ENCODE measurements around the gene LRRC1.
"Not testable (repeated sequence)": the region's sequence is repeated elsewhere in the genome, so short reads cannot be mapped to it uniquely, and the experiment has no call there.

LRRC1 gene

GRCh38 chr6:53794720-53795339 lies at the start of gene LRRC1:
TSS of gene LRRC1 (plus strand) at chr6:53795005. CDS start at chr6:53795257, 252 bp downstream.
- DNase-seq (ENCODE audit: low read depth in 2 of 2): peak; percentile 68 to 82

- DNase-seq (ENCODE audit: low read depth in 2 of 2): no peak
These were observed 48.2 kb upstream of the LRRC1 start for GRCh38 chr6:53746442-53747103.

GRCh38 chr6:53750052-53750650 lies 44.7 kb upstream of the LRRC1 start:
- no peak for DNase-seq (ENCODE audit: low read depth in 2 of 2)

- no peak for DNase-seq (ENCODE audit: low read depth in 2 of 2)
These were observed 43.4 kb upstream of the LRRC1 start for GRCh38 chr6:53751417-53751816.

GRCh38 chr6:53752440-53752839 lies 42.4 kb upstream of the LRRC1 start:
- DNase-seq (ENCODE audit: low read depth in 2 of 2): no peak

GRCh38 chr6:53752856-53753255 lies 41.9 kb upstream of the LRRC1 start:
- DNase-seq (ENCODE audit: low read depth in 2 of 2): no peak

- DNase-seq (ENCODE audit: low read depth in 2 of 2): no peak
These were observed 40.5 kb upstream of the LRRC1 start for GRCh38 chr6:53754330-53754729.

- no peak for DNase-seq (ENCODE audit: low read depth in 2 of 2)
These were observed 38.4 kb upstream of the LRRC1 start for GRCh38 chr6:53756396-53756795.

- no peak for DNase-seq (ENCODE audit: low read depth in 2 of 2)
These were observed 36.3 kb upstream of the LRRC1 start for GRCh38 chr6:53758496-53758895.

- DNase-seq (ENCODE audit: low read depth in 2 of 2): no peak
These were observed 33.8 kb upstream of the LRRC1 start for GRCh38 chr6:53761036-53761435.

- DNase-seq (ENCODE audit: low read depth in 2 of 2): no peak
These were observed 29.5 kb upstream of the LRRC1 start for GRCh38 chr6:53765270-53765669.

- DNase-seq (ENCODE audit: low read depth in 2 of 2): no peak
These were observed 27.9 kb upstream of the LRRC1 start for GRCh38 chr6:53766930-53767329.

- no peak for DNase-seq (ENCODE audit: low read depth in 2 of 2)
These were observed 26.9 kb upstream of the LRRC1 start for GRCh38 chr6:53767941-53768340.

GRCh38 chr6:53768636-53769035 lies 26.2 kb upstream of the LRRC1 start:
- no peak for DNase-seq (ENCODE audit: low read depth in 2 of 2)

GRCh38 chr6:53770780-53771249 lies 24.0 kb upstream of the LRRC1 start:
- DNase-seq (ENCODE audit: low read depth in 2 of 2): no peak

GRCh38 chr6:53771785-53772624 lies 22.8 kb upstream of the LRRC1 start:
- no peak for DNase-seq (ENCODE audit: low read depth in 2 of 2)

- DNase-seq (ENCODE audit: low read depth in 2 of 2): no peak
These were observed 21.6 kb upstream of the LRRC1 start for GRCh38 chr6:53773044-53773696.

GRCh38 chr6:53776152-53776551 lies 18.7 kb upstream of the LRRC1 start:
- not testable (repeated sequence) for DNase-seq (ENCODE audit: low read depth in 2 of 2)

- not testable (repeated sequence) for DNase-seq (ENCODE audit: low read depth in 2 of 2)
These were observed 9.8 kb upstream of the LRRC1 start for GRCh38 chr6:53784991-53785390.

- DNase-seq (ENCODE audit: low read depth in 2 of 2): no peak
These were observed 8.0 kb upstream of the LRRC1 start for GRCh38 chr6:53786832-53787231.

- DNase-seq (ENCODE audit: low read depth in 2 of 2): no peak
These were observed 3.9 kb upstream of the LRRC1 start for GRCh38 chr6:53790886-53791285.

GRCh38 chr6:53792016-53792415 lies 2.8 kb upstream of the LRRC1 start:
- DNase-seq (ENCODE audit: low read depth in 2 of 2): no peak
